ENCODE measurements around the gene IFT80. TPM values are rescaled to one million over a fixed set of nuclear protein-coding genes. Genes with fewer than 3 reads are reported as not detected.
A peak's percentile ranks its signal among the peaks of the same experiment; 100 is the strongest.

Gene IFT80
- total and polyA plus RNA-seq, 2 donors (not counting 1 experiment from before 2014, with no cell fraction given), result 17.7 to 44.1 TPM

- Histone ChIP-seq H3K27ac (ENCODE audit: low read length in 2 of 2) (no peak overlapping the region), H3K9me3 (ENCODE audit: control extremely low read depth in 1 of 3, control insufficient read depth in 2 of 3, insufficient read depth in 1 of 3, low read length in 2 of 3) (no peaks in the 10 kb centered on the region), H3K27me3 (replicated peaks in 1 of 4; ENCODE audit: control extremely low read depth in 1 of 4, control insufficient read depth in 3 of 4, insufficient read depth in 4 of 4, low read length in 3 of 4) (peaks cover 0 to 25% (median 7%) of the 10 kb centered on the region in 4 experiments), H3K4me2 (replicated peaks; ENCODE audit: low read depth, low read length, poor library complexity, severe bottlenecking) (peak overlapping the region; percentile 93), H3K9ac (ENCODE audit: low read length) (no peak overlapping the region), H3K4me3 (ENCODE audit: control extremely low read depth in 1 of 5, extremely low read depth in 1 of 5, insufficient read depth in 1 of 5, low read depth in 2 of 5, low read length in 4 of 5) (peak overlapping the region in 1 of 5 experiments; percentile 85), H3K79me2 (ENCODE audit: control insufficient read depth, insufficient read depth, low read length) (peaks cover 83% of the 10 kb centered on the region), H3K36me3 (replicated peaks in 1 of 2; ENCODE audit: control extremely low read depth in 1 of 2, control insufficient read depth in 1 of 2, extremely low read depth in 1 of 2, insufficient read depth in 2 of 2, low read length in 1 of 2) (no peaks in the 10 kb centered on the region), H3K4me1 (ENCODE audit: control insufficient read depth in 2 of 2, insufficient read depth in 2 of 2, low read length in 2 of 2) (peaks cover 26 to 45% of the 10 kb centered on the region in 2 donors), H2AFZ (ENCODE audit: insufficient read depth, low read depth, low read length, poor library complexity, severe bottlenecking) (no peak overlapping the region), H4K20me1 (ENCODE audit: control insufficient read depth, insufficient read depth, low read length, poor library complexity, severe bottlenecking) (peaks cover 33% of the 10 kb centered on the region)
- Mint-ChIP-seq H3K27me3 (no peaks in the 10 kb centered on the region), H3K27ac (peak overlapping the region; percentile 1), H3K9me3 (ENCODE audit: insufficient read depth) (no peaks in the 10 kb centered on the region), H3K4me1 (peaks cover 40% of the 10 kb centered on the region), H3K4me3 (peak overlapping the region; percentile 98)
- ChIA-PET POLR2A (no interaction called here), CTCF (interaction anchor here (0.9 to 1.0 kb wide), 2 partner anchors 11 to 479 kb away, joined by 3 to 4 read pairs; no protein-coding TSS in a partner anchor)
- no CpG with 5 or more reads among the region's 11 CpGs for WGBS (ENCODE audit: insufficient coverage)
- TF ChIP-seq CTCF (IDR thresholded peaks at IDR 0.05) (no peak), EZH2 (IDR thresholded peaks at IDR 0.05; ENCODE audit: borderline replicate concordance, insufficient read depth, low read depth, low read length, poor library complexity, severe bottlenecking) (no peak)
- ATAC-seq (ENCODE audit: low read depth) (no peak), DNase-seq (peak; percentile 12)
- intact Hi-C loops (cut with micrococcal nuclease), result loop anchor here (10.0 kb wide), 1 partner anchor 178 kb away; the partner anchor contains the start of gene C3orf80
Observed at GRCh38 chr3:160402221-160403027, 3.4 kb upstream of the IFT80 start.
